ENCODE measurements around the gene NPAS3.

NPAS3 gene

DNA sequence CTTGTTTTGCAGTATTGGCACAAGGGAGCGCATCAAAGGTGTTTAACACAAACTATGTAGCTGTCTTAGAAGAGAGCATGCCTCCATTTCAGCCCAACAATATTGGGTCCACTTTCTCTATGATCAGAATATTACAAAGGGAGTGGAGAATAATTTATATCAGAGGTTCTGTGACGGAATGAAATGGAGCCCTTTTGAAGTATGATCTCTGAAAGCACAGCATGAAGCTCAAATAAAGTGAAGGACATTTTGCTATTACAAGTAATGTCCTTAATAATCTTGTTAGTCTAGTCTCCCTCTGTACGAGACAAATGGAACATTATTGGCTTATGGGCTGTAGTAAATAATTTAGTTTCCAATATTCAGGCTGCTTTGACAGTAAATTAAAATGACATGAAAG lies 302.7 kb downstream of the NPAS3 start:
- in situ Hi-C loops (cut with MboI; ENCODE audit: low sequenced_read_pairs) = no loop called here

GRCh38 chr14:33249233-33249820 lies 310.6 kb downstream of the NPAS3 start:
- in situ Hi-C loops (cut with MboI; ENCODE audit: low sequenced_read_pairs) = no loop called here

- in situ Hi-C loops (cut with MboI; ENCODE audit: low sequenced_read_pairs) = no loop called here
Observed at GRCh38 chr14:33250963-33251362, 312.3 kb downstream of the NPAS3 start.

GRCh38 chr14:33254342-33254741 lies 315.7 kb downstream of the NPAS3 start:
- in situ Hi-C loops (cut with MboI; ENCODE audit: low sequenced_read_pairs) = no loop called here

DNA sequence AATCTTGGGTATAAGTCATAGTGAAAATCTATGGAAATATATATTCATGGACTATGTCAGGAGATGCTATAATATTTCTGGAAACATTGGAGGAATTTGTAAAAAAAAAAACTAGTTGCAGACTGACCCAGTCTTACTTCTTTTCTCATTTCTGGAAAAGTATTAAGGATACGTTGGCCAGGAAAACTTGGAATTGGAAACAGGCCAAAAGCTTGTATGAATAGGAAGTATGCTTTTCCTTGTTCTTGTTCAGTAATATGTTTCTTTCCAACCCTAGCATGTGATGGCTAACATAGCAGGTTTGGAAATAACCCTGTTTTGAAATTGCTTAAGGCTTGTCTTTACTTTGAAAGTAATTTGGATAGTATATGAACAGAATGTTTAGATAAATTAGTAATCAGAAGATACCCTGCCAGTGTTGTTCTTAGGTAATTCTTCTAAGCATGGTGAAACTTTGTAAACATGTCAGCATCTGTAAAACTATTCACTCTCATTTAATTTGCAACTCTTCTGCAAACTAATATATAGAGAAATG lies 316.2 kb downstream of the NPAS3 start:
- in situ Hi-C loops (cut with MboI; ENCODE audit: low sequenced_read_pairs) = no loop called here

DNA sequence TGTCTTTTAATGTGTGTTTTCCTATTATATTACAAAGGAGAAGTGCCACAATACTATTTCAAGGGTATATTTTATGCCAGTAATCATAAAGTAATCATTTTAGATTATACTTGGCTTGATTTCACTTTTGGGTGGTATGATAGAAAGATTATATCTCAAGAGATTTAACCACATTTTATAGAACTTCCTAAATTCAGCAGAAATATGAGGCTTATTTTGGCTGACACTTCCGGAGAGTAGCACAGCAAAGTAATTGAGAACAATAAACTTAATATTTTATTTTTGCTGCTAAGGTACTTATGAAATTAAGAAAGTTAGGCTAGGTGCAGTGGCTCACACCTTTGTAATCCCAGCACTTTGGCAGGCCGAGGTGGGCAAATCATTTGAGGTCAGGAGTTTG lies 319.1 kb downstream of the NPAS3 start:
- in situ Hi-C loops (cut with MboI; ENCODE audit: low sequenced_read_pairs) = no loop called here

GRCh38 chr14:33259764-33260163 lies 321.1 kb downstream of the NPAS3 start:
- in situ Hi-C loops (cut with MboI; ENCODE audit: low sequenced_read_pairs) = no loop called here

- in situ Hi-C loops (cut with MboI; ENCODE audit: low sequenced_read_pairs) = no loop called here
Observed at GRCh38 chr14:33271216-33271615, 332.5 kb downstream of the NPAS3 start.

- in situ Hi-C loops (cut with MboI; ENCODE audit: low sequenced_read_pairs) = no loop called here
Observed at GRCh38 chr14:33271891-33272290, 333.2 kb downstream of the NPAS3 start.

DNA sequence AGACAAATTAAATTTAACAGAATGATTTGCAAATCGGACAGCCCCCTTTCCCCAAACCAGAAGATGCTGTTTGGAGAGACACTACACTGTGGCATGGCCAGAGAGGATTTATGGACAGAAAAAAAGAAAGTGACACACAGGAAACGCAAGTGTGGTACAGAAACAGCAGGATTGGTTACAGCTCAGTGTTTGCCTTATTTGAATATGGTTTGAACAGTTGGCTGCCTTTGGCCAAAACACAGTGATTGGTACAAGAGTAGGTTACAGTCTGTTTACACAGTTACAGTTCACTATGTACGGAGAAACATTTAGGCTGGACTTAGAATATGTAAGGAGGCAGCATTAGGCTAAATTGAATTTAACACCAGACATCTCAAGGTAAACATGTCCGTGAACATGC lies 335.3 kb downstream of the NPAS3 start:
- in situ Hi-C loops (cut with MboI; ENCODE audit: low sequenced_read_pairs) = no loop called here

DNA sequence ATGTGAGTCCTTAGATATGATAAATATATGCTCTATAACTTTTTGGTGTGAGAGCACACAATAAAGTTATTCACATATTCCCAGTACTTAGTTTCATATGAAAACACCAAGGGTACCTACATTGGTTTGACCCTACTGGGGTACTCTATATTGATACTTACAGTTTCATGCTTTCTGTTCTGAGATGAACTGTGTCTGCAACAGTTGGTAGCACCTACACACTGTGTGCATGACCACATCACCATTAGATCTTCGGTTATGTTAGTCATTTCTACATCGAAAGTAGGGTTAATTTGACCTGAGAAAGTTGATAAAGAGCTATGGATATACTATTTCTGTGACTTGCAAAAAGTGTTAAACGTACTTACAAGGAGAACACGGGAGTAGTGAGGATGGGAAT lies 337.2 kb downstream of the NPAS3 start:
- in situ Hi-C loops (cut with MboI; ENCODE audit: low sequenced_read_pairs) = no loop called here

DNA sequence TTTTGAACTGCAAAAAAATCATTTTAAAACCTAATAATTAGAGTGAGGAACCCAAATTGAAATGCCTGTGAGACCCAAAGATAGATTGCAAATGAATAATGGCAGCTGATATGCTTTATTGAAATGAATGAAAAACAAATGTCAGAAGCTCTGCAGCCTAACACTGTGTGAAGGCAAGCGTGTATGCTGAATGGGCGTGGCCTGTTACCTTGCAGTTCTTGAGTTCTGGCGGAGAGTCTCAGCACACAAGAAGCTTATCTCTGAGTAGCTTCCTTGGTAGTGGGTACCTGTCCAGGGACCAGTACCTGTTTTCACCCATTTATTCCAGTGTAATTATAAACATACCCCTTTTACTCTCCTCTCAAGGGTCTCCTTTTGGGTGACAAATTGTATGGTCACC lies 341.2 kb downstream of the NPAS3 start:
- in situ Hi-C loops (cut with MboI; ENCODE audit: low sequenced_read_pairs) = no loop called here

- in situ Hi-C loops (cut with MboI; ENCODE audit: low sequenced_read_pairs) = no loop called here
Observed at GRCh38 chr14:33280646-33281045, 342.0 kb downstream of the NPAS3 start.

DNA sequence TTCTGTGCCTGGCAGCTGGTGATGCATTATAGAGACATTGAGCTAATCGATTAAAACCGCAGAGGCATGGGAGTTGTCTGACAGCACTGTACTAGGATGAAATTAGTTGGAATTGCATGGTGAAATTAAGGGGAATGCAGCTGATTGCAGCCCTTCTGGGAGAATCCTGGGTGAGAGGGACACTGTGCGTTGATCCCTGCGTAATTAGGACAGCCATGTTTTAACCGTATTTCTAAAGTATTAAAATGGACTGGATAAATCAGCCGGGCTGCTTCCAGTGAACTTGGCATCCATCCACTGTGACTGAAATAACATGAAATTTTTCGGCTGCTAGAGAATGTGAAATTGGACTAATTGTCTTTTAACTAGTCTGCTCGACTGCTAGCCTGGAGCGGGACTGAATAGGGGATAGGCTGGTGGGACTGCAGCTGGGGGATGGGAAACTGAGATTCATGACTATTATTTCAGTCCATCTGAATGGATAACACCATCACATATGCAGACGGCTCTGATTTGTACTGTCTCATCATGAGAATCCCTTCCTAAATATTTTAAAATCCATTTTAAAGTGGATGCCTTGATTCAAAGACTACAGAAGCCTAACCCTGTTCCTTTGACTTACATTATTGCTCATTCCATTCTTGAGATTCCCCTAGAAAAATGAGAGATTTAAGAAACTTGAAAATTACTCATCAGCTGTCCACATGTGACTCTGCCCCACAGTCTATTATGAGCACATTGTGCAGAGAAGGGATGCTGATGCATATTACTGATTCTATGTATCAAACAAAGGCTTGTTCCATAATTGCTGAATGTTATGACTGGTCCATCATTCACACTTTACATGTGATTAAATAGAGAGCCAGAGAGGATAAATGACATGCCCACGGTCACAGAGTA lies 343.9 kb downstream of the NPAS3 start:
- in situ Hi-C loops (cut with MboI; ENCODE audit: low sequenced_read_pairs) = no loop called here

DNA sequence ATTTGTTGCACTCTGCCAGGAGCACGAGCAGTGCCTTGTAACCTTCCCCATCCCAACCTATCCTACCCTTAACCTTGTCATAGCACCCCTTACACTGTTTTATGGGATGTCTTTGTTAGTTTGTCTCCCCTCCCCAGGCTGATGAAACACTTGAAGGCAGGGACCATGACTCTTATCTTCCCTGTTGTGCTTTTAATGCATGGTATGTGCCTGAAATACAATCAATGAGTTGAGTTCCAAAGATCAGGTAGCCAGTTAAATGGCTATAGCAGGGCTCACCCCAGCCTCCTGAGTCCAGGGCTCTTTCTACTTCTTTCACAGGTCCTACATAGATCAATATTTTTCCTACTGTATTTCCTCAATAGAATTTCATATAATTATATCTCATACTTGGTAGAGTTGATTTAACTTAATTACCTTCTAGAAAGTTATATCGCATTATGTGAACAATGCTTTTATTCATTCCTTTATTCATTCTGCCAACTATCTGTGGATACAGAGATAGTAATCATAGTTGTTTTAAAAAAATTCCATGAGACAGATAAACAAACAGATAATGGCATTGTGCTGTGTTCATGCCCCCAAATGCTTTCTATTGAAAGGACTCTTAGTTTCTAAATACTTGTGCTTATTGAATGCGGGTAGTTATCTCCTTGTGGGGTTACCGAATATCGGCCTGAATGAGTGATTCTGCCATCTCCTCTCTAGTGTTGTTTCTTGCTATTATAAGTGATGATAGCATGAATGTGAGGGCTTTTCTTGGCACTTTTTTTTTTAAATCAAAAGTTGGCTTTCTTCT lies 347.4 kb downstream of the NPAS3 start:
- in situ Hi-C loops (cut with MboI; ENCODE audit: low sequenced_read_pairs) = no loop called here

DNA sequence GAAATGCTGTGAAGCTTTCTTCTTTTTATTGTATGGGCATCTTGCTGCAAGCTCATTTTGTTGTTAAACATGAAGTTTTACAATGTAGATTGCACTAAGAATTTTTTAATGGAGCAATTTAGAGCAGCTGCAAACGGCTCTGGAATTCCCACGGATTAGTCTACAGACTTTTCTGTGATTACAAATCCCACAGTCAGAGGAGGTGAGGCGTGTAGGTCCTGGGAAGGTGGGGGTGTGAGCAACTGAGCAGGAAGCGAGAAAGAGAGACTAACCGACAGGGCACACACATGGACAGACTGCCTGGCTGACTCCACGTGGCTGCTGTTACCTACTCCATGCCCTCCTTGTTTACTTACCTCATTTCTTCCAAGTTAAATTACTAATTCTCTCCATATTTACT lies 348.5 kb downstream of the NPAS3 start:
- in situ Hi-C loops (cut with MboI; ENCODE audit: low sequenced_read_pairs) = no loop called here

DNA sequence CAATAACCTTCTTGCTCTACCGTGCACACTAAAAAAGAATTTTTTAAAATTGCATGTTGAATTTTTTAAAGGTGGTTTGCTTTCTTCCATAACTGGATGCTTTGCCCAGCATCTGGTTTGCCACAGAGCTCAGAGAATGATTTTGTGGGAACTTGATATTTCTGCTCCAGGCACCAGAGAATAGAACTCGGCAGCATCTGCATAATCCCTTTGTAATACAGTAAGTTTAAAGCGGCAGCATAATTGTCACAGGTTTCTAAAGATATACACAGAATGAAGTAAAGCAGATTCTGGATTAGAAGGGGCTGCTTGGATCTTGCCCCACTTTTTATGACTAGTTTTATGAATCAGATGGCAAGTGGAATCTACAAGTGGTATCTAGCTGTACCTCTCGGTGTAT lies 352.0 kb downstream of the NPAS3 start:
- in situ Hi-C loops (cut with MboI; ENCODE audit: low sequenced_read_pairs) = no loop called here

- in situ Hi-C loops (cut with MboI; ENCODE audit: low sequenced_read_pairs) = no loop called here
Observed at GRCh38 chr14:33291529-33292104, 352.9 kb downstream of the NPAS3 start.

DNA sequence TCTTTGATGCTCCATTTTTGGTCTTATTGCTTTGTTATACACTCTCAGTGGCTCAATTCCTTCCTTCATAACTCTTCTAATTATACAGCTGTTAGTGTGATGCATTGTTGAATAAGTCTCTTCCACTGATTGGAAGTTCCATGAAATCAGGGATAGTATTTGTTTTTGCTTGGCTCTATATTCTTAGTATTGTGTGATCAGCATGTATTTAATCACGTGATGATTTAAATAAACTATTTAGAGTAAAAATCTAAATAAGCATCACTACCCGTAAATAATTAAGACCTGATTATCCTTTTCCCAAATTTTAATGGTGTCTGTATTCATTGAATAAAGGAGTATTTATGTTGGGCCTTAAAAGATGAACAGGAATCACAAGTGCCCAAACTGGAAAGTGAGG lies 355.7 kb downstream of the NPAS3 start:
- in situ Hi-C loops (cut with MboI; ENCODE audit: low sequenced_read_pairs) = no loop called here

DNA sequence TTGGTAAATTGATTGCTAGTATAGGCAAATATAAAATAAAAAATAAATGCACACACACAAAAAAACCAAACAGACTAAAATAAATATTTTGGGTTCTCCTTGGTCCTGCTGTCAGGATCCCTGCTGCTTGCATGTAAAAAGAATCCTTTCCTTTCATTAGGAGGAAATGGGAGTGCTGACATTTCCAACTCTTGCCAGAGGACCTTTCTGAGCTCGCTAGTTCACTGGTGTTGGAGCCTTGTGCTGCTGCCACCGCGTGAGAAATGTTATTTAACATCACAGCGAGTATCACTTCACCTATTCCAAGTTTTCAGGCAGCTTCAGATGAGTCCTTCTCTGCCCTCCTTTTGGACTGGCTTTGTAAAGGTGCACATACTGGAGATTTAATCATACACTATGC lies 358.9 kb downstream of the NPAS3 start:
- in situ Hi-C loops (cut with MboI; ENCODE audit: low sequenced_read_pairs) = no loop called here

DNA sequence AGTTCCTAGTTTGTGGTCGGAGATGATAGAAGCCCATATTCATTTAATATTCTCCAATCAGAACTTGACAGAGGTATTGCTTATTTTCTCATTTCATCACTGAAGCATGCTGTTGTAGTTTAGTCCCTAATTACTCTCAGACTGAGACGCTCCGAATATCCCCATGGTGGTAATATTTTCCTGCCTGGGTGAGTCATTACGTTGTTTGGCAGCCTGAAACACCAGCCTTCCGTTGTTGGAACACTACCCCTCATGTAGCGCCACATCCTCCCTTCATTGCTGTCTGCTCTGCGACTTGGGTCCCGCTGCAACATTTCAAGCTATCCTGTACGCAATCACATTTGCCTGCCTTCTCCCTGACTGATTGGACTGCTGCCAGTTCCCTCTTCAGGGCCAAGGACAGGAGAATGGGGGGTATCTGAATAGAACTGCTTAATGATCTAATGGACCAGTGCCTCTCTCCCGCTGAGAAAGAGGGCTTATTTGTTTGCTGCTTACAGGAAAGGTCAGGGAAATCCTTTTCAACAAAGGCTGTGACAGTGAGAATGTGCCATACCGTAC lies 369.1 kb downstream of the NPAS3 start:
- in situ Hi-C loops (cut with MboI; ENCODE audit: low sequenced_read_pairs) = no loop called here
